NCI-H146 treated with DMSO at 0.1 percent for 48 hours (cell line): ENCODE data around the gene UGT8.
A peak's percentile ranks its signal among the peaks of the same experiment; 100 is the strongest.
"Not testable (repeated sequence)": the region's sequence is repeated elsewhere in the genome, so short reads cannot be mapped to it uniquely, and the experiment has no call there.

Experiments used
- DNase-seq: peaks from one replicate; lab custom pipeline; 2025; ENCODE audit not compliant: unreplicated experiment; lab: John Stamatoyannopoulos, UW

Gene UGT8, protein sequence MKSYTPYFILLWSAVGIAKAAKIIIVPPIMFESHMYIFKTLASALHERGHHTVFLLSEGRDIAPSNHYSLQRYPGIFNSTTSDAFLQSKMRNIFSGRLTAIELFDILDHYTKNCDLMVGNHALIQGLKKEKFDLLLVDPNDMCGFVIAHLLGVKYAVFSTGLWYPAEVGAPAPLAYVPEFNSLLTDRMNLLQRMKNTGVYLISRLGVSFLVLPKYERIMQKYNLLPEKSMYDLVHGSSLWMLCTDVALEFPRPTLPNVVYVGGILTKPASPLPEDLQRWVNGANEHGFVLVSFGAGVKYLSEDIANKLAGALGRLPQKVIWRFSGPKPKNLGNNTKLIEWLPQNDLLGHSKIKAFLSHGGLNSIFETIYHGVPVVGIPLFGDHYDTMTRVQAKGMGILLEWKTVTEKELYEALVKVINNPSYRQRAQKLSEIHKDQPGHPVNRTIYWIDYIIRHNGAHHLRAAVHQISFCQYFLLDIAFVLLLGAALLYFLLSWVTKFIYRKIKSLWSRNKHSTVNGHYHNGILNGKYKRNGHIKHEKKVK

DNA sequence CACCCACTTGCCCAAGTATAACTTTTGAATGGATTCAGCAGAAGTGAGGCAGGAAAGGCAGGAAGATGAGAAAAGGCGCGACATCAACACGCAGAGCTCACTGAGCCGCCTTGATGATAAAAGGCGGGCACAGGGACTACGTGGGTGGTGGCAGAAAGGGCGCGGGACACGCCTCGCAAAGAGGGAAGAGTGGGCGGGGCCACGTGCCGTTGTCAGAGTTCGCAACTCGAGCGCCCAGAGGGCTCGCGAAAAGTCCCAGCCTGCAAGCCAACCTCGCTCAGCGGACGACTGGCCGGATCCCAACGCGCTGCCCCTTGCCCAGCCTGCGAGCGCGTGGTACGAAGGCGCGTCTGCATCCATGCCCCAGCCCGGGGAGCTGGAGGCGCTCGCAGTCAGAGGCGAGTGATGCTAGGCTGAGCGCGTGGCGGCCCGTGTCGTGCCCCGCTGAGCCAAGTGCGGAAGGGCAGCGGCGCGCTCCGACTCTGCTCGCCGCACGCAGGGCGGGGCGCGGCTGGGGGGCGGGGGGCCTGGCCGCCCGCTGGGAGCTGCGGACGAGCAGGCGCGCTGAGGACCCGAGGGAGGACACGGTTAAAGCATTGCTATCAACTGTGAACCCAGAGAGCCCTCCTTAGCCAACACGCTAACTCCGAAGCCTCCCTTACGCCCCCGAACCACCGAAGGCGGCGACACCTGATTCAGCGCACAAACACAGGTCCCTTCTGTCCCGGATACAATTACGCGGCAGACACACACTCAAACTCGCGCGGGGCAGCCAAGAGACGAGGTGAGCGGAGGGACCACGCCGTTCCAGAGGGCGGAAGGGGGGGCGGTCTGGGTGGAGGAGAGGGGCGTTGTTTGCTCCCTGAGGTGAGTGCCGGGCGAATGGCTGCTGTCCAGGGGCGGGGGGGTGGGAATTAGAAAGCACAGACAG lies at the start of gene UGT8:
Gene UGT8, plus strand, starts transcription at position 617 of the 931 bp plus-strand sequence. CDS start 24,074 bp downstream, outside the sequence.
- peak; percentile 58 for DNase-seq

DNA sequence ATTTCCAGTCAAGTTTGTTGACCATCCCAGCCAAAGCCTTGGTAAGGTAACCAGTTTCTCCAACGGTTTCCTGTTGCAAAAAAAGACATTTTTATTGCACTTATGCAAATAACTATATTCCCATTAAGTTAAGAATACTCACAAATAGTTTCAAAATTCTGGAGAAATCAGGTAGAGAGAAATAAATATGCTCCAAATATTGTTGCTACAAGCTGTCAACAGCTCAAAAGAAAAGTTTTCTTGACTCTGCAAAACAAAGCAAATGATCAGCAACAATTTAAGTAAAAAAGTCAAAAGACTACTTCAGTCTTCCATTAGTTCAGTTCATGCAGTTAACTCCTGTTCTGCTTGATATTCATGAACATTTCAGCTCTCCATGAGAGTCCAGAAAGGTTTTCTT lies 49.0 kb upstream of the UGT8 start:
- no peak for DNase-seq

DNA sequence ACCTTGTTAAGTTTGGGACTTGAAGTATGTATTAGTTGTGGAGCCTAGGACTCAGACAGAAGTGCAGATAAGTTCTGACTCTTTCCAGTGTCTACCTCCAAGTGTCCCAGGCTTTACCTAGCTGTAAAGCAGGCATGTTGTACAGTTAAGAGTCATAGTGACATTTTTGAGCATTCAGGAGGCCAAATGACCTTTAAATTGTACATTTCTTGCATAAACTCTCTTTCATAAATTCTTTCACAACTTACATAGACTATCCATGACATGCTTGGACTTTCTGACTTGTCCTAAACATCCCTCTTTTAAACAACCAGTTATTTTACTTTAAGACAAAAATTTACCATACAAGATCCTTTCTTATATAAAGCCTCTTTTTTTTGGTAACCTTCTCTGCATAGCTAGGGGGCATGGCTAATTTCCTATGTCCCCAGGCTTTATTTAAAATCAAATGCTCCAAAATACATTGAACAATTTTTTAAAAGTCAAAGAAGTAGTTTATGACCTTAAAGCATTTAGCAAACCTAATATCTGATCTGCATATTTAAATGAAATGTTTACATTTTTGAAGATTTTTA lies 40.1 kb upstream of the UGT8 start:
- no peak for DNase-seq

DNA sequence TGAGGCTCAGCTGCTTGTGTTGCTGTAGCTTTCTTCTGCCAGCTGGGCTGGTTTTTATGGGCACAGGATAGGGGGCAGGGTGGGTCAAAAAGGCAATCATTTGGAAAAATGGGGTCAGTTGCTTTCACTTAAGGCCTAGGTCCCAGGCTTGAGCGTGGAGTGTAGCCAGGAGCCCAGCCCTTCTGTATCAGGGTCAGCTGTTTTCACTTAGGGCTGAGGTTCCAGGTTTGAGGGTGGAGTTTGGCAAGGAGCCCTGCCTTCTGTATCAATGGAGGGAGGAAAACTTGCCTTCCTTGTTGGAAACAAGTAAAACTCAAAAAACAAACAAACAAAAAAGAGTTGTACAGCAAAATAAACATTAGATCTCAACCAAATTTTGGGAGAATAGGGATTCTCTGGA lies 37.0 kb upstream of the UGT8 start:
- no peak for DNase-seq

DNA sequence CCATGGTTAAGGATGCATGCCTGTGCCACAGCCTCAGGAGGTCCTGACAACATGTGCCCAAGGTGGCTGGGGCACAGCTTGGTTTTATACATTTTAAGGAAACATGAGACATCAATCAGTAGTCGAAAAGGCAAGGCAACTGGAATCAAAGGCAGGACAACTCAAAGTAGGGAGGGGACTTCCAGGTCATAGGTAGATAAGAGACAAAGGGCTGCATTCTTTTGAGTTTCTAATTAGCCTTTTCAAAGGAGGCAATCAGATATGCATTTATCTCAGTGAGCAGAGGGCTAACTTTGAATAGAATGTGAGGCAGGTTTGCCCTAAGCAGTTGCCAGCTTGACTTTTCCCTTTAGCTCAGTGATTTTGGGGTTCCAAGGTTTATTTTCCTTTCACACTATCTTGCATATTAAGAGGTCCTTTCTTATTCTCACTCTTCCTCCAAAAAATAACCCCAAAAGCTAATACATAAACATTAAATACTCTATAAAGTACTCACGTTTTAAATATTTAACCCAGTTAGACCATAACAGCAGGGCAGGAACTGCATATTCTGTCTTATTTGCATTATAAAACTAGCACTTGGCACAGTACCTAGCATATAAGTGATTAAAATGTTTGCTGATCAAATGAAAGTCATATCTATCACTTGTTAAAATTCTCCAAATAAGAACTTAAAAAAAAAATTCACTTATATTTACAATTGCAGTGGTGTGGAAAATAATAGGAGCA lies 36.3 kb upstream of the UGT8 start:
- no peak for DNase-seq

DNA sequence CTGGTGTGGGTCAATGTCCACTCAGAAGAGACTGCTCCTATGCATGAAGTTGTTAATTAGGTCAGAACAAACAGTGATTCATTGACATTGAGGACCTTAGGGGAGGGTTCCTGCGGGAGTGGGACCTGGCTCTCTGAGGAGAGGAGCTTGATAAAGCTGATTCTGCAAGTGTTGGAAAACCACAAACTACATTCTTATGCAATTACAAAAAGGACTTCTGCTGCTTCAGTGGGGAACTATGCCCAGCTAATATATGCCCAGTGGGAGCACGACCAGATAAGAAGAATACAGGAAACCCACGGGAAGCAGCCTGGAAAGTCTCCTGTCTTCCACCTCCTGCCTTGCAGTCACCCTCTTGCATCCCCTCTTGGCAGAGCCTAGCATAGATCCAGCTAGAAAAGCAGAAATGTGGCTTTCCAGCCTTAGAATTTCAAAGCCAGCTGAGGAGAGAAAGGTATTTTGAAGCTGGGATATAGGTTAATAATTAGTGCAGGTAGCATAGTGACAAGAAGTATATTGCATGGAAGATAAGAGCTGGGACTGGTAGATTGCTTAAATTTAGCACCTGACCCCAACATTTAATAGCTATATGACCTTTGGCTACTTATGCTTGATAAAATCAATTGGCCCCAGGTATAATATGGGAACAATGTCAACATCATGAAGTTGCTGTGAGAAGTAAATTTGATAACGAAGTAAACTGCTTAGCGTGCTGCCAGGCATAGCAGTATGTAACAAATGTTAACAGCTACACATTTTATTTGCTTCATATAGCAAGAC lies 34.9 kb upstream of the UGT8 start:
- DNase-seq: no peak

DNA sequence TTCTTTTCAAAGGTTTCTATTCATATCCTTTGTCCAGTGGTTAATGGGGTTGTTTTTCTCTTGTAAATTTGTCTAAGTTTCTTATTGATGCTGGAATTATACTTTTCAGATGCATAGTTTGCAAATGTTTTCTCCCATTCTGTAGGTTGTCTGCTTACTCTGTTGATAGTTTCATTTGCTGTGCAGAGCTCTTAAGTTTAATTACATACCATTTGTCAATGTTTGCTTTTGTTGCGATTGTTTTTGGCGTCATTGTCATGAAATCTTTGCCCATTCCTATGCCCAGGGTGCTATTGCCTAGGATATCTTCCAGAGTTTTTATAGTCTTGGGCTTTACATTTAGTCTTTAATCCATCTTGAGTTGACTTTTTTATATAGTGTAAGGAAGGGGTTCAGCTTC lies 21.2 kb upstream of the UGT8 start:
- DNase-seq: no peak

DNA sequence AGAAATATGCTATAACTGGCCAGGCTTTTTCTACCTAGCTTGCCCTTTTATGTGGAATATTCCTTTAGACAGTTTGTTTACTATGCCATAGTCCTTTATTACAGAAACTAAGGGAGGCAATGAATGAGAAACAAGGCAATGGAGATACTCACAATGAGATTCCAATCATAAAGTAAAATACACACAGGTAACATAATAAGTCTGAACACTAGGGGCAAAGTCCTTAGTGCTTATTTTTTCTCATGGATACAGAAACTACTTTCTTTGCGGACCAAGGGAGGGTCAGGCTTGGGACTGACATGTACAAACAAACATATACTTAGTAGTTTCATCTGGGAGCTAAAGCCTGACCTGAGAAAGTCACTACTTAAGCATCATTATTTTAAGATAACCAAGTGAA lies 16.0 kb upstream of the UGT8 start:
- no peak for DNase-seq

DNA sequence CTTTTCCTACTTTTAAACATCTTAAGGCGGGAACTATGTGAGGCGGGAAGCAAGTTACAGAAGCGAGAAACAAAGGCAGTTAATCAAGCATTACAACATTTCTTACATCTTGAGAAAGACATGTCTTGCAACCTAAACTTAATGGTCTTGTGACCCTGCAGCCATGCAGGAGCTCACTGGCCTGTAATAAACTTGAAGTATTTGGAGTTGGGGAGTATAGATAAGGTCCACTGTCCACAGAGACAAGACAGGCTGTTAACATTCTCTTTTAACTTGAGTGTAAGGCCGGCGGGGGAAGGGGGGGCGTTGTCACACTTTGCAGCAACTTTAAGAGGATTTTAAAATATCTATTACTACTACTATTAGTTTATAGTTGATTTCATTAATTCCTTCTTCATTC lies 10.3 kb upstream of the UGT8 start:
- no peak for DNase-seq

DNA sequence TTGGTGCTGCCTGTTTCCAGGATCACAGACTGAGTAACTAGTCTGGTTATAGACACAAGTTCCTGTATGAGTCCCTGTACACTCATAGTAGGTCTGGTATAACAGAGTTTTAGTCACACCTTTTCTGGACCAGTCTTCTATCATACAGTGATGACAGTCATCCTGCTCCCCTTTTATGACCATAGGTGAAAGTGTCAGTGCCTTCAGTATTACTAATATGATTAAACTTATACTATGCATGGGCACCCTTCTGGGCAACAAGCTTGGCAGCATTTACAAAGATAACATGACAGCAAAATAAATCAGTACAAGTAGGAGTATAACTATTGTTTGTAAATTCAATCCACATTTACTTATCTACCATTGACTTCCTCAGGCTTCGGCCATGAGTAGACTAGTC lies 8.2 kb upstream of the UGT8 start:
- not testable (repeated sequence) for DNase-seq

DNA sequence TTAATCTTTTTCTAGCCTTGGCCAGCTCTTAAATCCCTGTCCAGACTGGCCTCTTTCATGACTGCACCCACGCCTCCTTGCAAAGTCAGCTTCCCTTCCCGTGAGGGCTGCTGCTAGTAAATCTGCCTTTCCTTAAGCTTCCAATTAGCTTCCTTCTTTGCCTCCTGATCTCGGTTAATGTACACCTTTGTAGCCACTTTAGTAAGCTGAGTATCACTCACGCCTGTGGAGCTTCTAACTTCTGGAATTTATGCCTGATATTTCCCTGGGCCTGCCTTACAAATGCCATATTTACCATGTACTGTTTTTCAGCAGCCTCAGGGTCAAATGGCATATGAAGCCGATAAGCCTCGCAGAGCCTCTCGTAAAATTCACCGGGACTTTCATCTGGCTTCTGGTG lies 5.1 kb upstream of the UGT8 start:
- no peak for DNase-seq

DNA sequence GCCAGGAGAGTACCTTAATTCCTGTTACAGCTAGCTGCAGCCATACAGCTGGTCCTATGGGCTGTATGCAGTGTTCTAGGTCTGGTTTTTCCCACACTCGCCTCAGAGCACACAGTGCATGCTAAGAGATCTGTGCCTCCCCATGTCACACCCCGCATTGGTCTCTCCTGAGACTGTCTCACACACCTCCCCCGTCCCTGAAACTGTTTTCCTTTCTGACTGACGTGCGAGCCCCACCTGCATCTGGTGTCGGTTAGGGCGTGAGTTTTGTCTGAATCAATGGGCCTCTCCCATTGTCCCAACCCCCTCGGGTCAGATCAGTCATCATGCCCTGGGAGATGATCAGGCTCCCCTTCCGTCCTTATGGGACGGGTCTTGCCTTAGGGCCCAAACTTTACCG lies 3.4 kb upstream of the UGT8 start:
- no peak for DNase-seq

DNA sequence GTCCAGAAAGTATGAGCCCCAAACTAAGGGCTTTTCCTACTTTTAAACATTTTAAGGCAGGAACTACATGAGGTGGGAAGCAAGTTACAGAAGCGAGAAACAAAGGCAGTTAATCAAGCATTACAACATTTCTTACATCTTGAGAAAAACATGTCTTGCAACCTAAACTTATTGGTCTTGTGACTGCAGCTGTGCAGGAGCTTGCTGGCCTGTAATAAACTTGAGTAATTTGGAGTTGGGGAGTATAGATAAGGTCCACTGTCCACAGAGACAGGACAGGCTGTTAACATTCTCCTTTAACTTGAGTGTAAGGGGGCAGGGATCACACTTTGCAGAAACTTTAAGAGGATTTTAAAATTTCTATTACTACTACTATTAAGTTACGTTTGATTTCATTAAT lies 2.7 kb upstream of the UGT8 start:
- DNase-seq: no peak

DNA sequence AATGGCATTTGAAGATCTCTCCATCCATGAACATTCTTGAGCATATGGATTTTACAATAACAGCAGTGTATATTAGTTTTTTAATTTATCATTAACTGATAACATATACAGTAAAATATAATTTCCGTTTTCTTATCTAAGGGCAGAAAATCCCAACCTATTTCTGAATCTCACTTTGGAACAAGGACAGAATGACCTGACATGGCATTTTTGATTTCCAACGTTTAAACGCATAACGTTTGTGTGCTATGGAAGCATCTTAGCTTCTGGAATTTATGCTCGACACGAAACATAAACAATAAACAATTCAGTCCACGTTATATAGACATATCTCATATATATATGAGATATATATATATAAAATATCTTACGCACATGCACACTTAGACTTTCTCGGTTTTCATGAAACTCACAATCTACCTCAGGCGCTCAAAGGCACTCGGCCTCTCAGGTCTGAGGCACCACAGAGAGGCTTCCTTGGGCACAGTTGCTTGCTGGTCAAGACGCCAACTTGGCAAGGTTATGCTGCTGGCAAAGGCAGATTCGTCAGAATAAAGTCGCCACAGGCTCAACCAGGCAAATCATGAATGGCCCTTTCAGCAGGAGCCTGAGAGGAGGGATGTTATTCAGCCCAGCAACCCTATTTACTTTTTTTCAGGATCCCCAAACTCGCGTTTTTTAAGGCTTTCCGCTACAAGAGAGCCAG lies 1.0 kb upstream of the UGT8 start:
- DNase-seq: no peak

DNA sequence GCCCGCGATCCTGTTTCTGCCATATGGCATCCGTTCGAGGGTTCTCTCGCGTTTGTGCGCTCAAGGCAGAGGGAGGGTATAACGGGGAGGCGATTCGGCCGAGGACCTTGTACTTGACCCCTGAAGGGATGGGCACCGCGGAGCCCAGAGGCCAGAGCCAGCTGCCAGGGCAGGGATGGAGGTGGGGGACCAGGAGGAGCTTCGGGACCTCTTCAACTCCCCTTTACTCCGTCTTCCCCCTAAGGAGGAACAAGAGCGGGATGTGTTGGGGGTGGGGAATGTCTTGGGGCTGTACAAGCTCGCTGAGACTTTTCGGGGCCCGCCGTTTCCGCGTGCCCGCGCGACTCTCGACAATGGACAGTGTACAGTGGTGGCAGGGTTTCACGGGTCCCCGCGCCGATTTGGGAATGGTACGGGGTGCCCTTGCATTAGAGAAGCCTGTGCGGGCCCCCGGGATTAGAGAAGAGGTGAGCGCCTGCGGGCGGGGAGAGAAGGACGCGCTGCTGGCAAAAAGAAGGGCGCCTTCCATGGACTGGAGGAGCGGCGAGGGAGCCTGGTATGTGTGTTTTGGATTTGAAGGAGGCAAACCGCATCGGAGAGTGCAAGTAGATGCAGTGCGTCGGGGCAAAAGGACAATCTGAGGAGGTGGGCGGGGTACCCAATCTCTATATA lies 760 bp downstream of the UGT8 start:
- no peak for DNase-seq

DNA sequence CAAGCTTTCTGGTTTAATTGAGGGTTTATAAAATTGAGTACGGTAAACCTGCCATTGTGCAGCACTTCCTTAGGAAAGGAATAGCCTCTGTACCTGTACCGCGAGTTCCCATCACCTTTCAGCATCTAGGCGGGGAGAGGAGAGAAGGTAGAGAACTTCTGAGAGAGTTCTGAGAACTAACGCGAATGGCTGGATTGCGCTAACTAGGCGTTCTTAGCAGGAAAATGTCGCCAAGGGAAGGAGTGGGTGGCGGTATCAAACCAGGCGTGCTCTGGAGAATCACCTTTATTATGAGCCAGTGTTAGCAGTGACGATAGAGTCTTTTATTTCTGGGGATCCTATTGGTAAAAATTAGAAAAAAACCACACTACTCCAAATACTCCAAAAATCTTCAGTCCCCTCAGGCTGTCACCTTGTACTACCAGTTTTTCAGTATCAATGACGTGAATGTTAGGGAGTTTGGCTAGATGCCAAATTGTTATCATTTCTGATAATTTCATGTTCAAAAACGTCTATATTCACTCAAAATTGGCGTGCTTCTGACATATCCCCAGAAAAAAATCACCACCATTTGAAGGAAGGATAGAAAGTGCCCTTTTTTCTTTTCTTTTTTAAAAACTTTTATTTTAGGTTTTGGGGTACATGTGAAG lies 1.4 kb downstream of the UGT8 start:
- DNase-seq: no peak

DNA sequence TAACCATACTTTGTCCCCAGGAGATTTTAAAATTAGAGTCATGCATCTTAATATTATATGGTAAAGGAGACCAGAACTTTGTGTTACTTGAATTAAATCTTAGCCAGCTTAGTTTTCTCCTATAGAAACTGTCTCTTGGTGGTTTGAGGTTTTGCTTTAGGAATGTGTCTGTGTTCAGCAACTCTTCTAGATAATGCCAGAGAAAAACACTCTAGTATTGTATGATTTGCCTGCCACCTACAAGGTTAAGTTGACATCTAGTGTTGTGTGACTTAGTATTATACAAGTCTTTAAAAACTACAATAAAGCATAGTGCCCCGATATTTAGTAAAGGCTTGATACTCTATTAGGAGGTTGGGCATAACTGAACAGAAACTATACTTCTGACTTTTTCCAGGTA lies 2.1 kb downstream of the UGT8 start:
- DNase-seq: no peak

DNA sequence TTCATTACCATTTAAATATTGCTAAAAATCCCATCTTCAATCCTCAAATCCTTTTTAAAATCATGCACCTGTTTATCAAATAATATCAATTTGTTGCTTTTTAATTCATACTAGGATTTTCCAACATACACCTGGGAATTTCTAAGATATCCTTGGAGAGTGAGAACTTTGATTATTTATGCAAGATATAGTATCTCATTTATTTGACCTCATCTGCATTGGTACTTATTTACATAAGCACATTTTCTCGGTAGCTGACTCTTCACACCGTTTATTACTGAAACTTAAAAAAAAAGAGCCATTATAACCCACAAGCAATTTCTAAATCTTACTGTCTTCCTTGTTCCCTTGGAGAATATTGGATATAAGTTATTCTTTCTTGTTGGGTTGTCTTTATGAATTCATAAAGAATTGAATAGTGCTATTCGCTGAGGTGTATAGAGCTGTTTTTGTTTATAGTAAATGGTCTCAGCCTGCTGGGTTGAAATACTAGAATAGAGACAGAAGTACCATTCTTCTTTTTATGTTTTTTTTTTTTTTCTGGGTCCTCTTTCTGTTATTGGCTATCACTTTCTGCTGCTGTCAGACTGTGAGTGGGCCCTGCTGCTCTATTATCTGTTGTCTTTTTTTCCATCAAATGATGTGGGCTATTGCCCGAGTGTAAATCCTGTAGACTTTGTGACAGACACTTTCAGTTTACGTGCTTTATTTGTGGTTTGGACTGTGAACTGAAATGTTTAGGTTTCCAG lies 2.9 kb downstream of the UGT8 start:
- DNase-seq: no peak
